GM19468 (cell line): Measurements from ENCODE around the gene UBA6.
"Not testable (repeated sequence)": the region's sequence is repeated elsewhere in the genome, so short reads cannot be mapped to it uniquely, and the experiment has no call there.

Source experiments
- ATAC-seq: cut with Tn5 transposase; IDR thresholded peaks from one replicate; pipeline ENCODE4 v1.9.1; 2021; ENCODE audit warnings: mild to moderate bottlenecking, moderate library complexity, moderate number of reproducible peaks; ENCODE audit not compliant: unreplicated experiment; ENCODE audit errors: extremely low read depth

UBA6 gene

GRCh38 chr4:67680581-67681222 is 20.3 kb downstream of the UBA6 start:
- no peak for ATAC-seq

- ATAC-seq: no peak
These were observed 22.3 kb downstream of the UBA6 start for GRCh38 chr4:67678612-67679011.

- ATAC-seq: no peak
These were observed 26.9 kb downstream of the UBA6 start for GRCh38 chr4:67674098-67674497.

GRCh38 chr4:67668315-67668714 is 32.6 kb downstream of the UBA6 start:
- ATAC-seq: no peak

- ATAC-seq: no peak
These were observed 40.5 kb downstream of the UBA6 start for GRCh38 chr4:67660418-67660817.

- ATAC-seq: no peak
These were observed 41.9 kb downstream of the UBA6 start for GRCh38 chr4:67659065-67659464.

- ATAC-seq: no peak
These were observed 42.7 kb downstream of the UBA6 start for GRCh38 chr4:67658302-67658701.

GRCh38 chr4:67651536-67651935 is 49.4 kb downstream of the UBA6 start:
- no peak for ATAC-seq

- ATAC-seq: no peak
These were observed 62.8 kb downstream of the UBA6 start for GRCh38 chr4:67638136-67638535.

- ATAC-seq: not testable (repeated sequence)
These were observed 64.0 kb downstream of the UBA6 start for GRCh38 chr4:67636978-67637377.

GRCh38 chr4:67635331-67635730 is 65.6 kb downstream of the UBA6 start:
- no peak for ATAC-seq

GRCh38 chr4:67634741-67635140 is 66.2 kb downstream of the UBA6 start:
- no peak for ATAC-seq

GRCh38 chr4:67632492-67632891 is 68.5 kb downstream of the UBA6 start:
- ATAC-seq: no peak

GRCh38 chr4:67624939-67625338 is 76.0 kb downstream of the UBA6 start:
- ATAC-seq: no peak

- no peak for ATAC-seq
These were observed 84.5 kb downstream of the UBA6 start for GRCh38 chr4:67616478-67616877.

- no peak for ATAC-seq
These were observed 85.8 kb downstream of the UBA6 start for GRCh38 chr4:67615119-67615518.

- ATAC-seq: no peak
These were observed 86.8 kb downstream of the UBA6 start for GRCh38 chr4:67614186-67614585.

- ATAC-seq: no peak
These were observed 92.9 kb downstream of the UBA6 start for GRCh38 chr4:67608027-67608426.

GRCh38 chr4:67604749-67605148 is 96.2 kb downstream of the UBA6 start:
- ATAC-seq: no peak

- no peak for ATAC-seq
These were observed 97.0 kb downstream of the UBA6 start for GRCh38 chr4:67604029-67604381.

- ATAC-seq: no peak
These were observed 97.5 kb downstream of the UBA6 start for GRCh38 chr4:67603310-67604028.

- no peak for ATAC-seq
These were observed 107.2 kb downstream of the UBA6 start for GRCh38 chr4:67593741-67594175.
